ENCODE results near the gene GATA5. TPM values are rescaled to one million over a fixed set of nuclear protein-coding genes. Genes with fewer than 3 reads are reported as not detected.

GATA5 gene
- total RNA-seq, 1 donor from 2014 or later = not detected

- H3K27me3 ChIP-seq = peaks cover 8% of the 10 kb centered on the region
- H3K4me1 ChIP-seq = no peaks in the 10 kb centered on the region
- H3K27ac ChIP-seq = no peak overlapping the region
- H3K9me3 ChIP-seq = no peaks in the 10 kb centered on the region
- intact Hi-C loops (cut with DNase I) = no loop called here
- no peaks in the 10 kb centered on the region for H3K36me3 ChIP-seq
- no peak for DNase-seq (ENCODE audit: low spot score in 2 of 2)
- TF ChIP-seq, protein P1, sequence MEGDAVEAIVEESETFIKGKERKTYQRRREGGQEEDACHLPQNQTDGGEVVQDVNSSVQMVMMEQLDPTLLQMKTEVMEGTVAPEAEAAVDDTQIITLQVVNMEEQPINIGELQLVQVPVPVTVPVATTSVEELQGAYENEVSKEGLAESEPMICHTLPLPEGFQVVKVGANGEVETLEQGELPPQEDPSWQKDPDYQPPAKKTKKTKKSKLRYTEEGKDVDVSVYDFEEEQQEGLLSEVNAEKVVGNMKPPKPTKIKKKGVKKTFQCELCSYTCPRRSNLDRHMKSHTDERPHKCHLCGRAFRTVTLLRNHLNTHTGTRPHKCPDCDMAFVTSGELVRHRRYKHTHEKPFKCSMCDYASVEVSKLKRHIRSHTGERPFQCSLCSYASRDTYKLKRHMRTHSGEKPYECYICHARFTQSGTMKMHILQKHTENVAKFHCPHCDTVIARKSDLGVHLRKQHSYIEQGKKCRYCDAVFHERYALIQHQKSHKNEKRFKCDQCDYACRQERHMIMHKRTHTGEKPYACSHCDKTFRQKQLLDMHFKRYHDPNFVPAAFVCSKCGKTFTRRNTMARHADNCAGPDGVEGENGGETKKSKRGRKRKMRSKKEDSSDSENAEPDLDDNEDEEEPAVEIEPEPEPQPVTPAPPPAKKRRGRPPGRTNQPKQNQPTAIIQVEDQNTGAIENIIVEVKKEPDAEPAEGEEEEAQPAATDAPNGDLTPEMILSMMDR (IDR thresholded peaks at IDR 0.05) = no peak
- no peak overlapping the region for H3K4me3 ChIP-seq
Observed at GRCh38 chr20:62486484-62486883, 10.7 kb upstream of the GATA5 start.

GRCh38 chr20:62485701-62486089, 9.9 kb upstream of the GATA5 start:
- H3K27me3 ChIP-seq = peaks cover 8% of the 10 kb centered on the region

GRCh38 chr20:62485062-62485700, 9.4 kb upstream of the GATA5 start:
- H3K27ac ChIP-seq = no peak overlapping the region
- no peak for DNase-seq (ENCODE audit: low spot score in 2 of 2)
- no peaks in the 10 kb centered on the region for H3K9me3 ChIP-seq
- no peak overlapping the region for H3K4me3 ChIP-seq
- TF ChIP-seq, protein P1 (IDR thresholded peaks at IDR 0.05) = no peak
- intact Hi-C loops (cut with DNase I) = no loop called here
- no peaks in the 10 kb centered on the region for H3K4me1 ChIP-seq
- peaks cover 8% of the 10 kb centered on the region for H3K27me3 ChIP-seq
- H3K36me3 ChIP-seq = no peaks in the 10 kb centered on the region

More at GRCh38 chr20:62485701-62486089, 9.9 kb upstream of the GATA5 start:
- TF ChIP-seq, protein P1 (IDR thresholded peaks at IDR 0.05) = no peak
- no peaks in the 10 kb centered on the region for H3K4me1 ChIP-seq
- DNase-seq (ENCODE audit: low spot score in 2 of 2) = no peak
- no peaks in the 10 kb centered on the region for H3K36me3 ChIP-seq
- H3K27ac ChIP-seq = no peak overlapping the region
- H3K4me3 ChIP-seq = no peak overlapping the region
- intact Hi-C loops (cut with DNase I) = no loop called here
- H3K9me3 ChIP-seq = no peaks in the 10 kb centered on the region

DNA sequence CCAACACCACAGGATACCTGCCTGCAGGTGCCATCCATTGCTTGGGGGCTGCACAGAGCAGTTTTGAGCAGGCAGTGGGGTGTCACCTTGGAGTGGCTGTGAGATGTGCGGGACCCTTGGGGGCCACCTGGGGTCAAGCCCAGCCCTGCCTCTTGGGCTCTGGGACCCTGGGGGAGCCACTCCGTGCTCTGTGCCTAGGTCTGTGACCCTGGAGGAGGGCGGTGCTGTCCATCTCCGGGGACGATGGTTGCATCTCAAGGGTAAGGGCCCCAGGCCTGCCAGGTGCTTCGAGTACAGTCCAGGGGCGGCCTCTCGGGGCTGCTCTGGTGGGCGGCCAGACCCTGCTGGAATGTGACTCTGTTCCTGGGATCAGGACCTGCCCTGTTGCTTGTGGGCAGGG, 8.7 kb upstream of the GATA5 start:
- TF ChIP-seq, protein P1 (IDR thresholded peaks at IDR 0.05) = no peak
- no peak overlapping the region for H3K4me3 ChIP-seq
- H3K9me3 ChIP-seq = no peaks in the 10 kb centered on the region
- intact Hi-C loops (cut with DNase I) = no loop called here
- H3K4me1 ChIP-seq = no peaks in the 10 kb centered on the region
- H3K27me3 ChIP-seq = peaks cover 8% of the 10 kb centered on the region
- DNase-seq (ENCODE audit: low spot score in 2 of 2) = no peak
- H3K36me3 ChIP-seq = no peaks in the 10 kb centered on the region
- H3K27ac ChIP-seq = no peak overlapping the region

GRCh38 chr20:62483613-62484458, 8.0 kb upstream of the GATA5 start:
- Histone ChIP-seq H3K27me3 (peaks cover 8% of the 10 kb centered on the region), H3K27ac (no peak overlapping the region), H3K36me3 (no peaks in the 10 kb centered on the region), H3K4me3 (no peak overlapping the region), H3K9me3 (no peaks in the 10 kb centered on the region), H3K4me1 (no peaks in the 10 kb centered on the region)
- intact Hi-C loops (cut with DNase I) = no loop called here
- TF ChIP-seq, protein P1 (IDR thresholded peaks at IDR 0.05) = no peak
- DNase-seq (ENCODE audit: low spot score in 2 of 2) = no peak

All from ascending aorta (tissue), 2 donors.